Tibial nerve (tissue), 4 donors: Measurements from ENCODE around the gene OR1J1.

Source experiments
- EP300 ChIP-seq, 2 donors: sonication (generic); formaldehyde crosslinking; IDR thresholded peaks; one replicate each; pipeline ENCODE4 v1.6.1; 2017; ENCODE audit warnings: antibody characterized with exemption in 2 of 2, mild to moderate bottlenecking in 1 of 2
- TF ChIP-seq, protein P1 (sequence below), 5 experiments: fragments of 200-600 bp in 3 of 5; fragments of 450-650 bp in 2 of 5; sonication (generic) in 3 of 5; IDR thresholded peaks; one replicate each; pipeline ENCODE4 v1.5.1; 2016 to 2019; ENCODE audit warnings: antibody characterized with exemption in 5 of 5, mild to moderate bottlenecking in 3 of 5, moderate library complexity in 2 of 5

DNA sequence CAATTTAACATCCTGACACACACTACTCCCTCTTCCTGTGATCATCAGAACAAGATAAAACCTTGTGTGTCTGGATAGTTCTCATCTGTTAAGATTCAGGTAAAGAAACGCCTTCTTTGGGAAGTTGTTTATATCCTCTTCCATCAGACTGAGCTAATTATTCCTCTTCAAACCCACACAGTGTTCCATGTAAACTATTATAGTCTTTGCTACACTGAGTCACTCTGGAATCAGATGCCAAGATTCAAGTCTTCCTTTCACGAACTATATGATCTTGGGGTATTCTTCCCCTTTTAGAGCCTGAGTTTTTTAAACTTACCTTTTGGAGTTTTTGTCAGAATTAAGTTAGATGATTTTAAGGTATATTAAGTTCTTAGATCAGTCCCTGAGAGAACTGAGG lies 2.0 kb downstream of the OR1J1 start:
- no peak for TF ChIP-seq EP300 (IDR thresholded peaks at IDR 0.05)
- TF ChIP-seq, protein P1, sequence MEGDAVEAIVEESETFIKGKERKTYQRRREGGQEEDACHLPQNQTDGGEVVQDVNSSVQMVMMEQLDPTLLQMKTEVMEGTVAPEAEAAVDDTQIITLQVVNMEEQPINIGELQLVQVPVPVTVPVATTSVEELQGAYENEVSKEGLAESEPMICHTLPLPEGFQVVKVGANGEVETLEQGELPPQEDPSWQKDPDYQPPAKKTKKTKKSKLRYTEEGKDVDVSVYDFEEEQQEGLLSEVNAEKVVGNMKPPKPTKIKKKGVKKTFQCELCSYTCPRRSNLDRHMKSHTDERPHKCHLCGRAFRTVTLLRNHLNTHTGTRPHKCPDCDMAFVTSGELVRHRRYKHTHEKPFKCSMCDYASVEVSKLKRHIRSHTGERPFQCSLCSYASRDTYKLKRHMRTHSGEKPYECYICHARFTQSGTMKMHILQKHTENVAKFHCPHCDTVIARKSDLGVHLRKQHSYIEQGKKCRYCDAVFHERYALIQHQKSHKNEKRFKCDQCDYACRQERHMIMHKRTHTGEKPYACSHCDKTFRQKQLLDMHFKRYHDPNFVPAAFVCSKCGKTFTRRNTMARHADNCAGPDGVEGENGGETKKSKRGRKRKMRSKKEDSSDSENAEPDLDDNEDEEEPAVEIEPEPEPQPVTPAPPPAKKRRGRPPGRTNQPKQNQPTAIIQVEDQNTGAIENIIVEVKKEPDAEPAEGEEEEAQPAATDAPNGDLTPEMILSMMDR (IDR thresholded peaks at IDR 0.05): no peak
